Measurements from ENCODE around the gene SHLD3. TPM values are rescaled to one million over a fixed set of nuclear protein-coding genes. Genes with fewer than 3 reads are reported as not detected.
"Not testable (repeated sequence)": the region's sequence is repeated elsewhere in the genome, so short reads cannot be mapped to it uniquely, and the experiment has no call there.

Gene SHLD3
- total RNA-seq, 1 experiment from 2014 or later: 4.5 TPM

DNA sequence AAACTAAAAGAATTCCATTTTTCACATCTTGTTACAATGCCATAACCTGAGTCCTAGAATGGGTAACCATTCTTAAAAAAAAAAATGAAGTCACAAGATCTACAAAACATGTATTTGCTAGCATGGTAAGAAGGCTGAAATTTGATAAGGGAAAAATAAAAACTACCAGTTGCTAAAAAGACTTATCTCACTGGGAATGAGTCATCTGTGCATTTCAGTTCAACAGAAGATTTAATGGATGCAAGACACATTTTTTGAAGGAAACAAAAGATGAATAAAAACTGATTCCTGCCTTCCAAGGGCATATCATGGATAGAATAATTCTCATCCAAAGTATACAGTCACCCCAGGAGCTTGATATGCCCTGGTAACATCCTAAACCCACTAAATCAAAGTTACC lies 49.9 kb downstream of the SHLD3 start:
- Histone ChIP-seq H3K27me3 (replicated peaks; ENCODE audit: insufficient read depth, low read depth, low read length, poor library complexity) (no peaks in the 10 kb centered on the region), H3K36me3 (ENCODE audit: insufficient read depth, low read length, poor library complexity, severe bottlenecking) (peaks cover 7% of the 10 kb centered on the region), H3K9me3 (ENCODE audit: low read depth, low read length, poor library complexity, severe bottlenecking) (no peaks in the 10 kb centered on the region), H3K4me3 (ENCODE audit: low read depth, low read length, poor library complexity, severe bottlenecking) (no peak overlapping the region), H3K27ac (ENCODE audit: low read depth, low read length, poor library complexity, severe bottlenecking) (no peak overlapping the region), H3K4me1 (ENCODE audit: insufficient read depth, low read length, poor library complexity, severe bottlenecking) (no peaks in the 10 kb centered on the region)
- TF ChIP-seq EZH2 (IDR thresholded peaks at IDR 0.05; ENCODE audit: borderline replicate concordance, low read depth, low read length, poor library complexity, severe bottlenecking): no peak
- TF ChIP-seq, protein P1, sequence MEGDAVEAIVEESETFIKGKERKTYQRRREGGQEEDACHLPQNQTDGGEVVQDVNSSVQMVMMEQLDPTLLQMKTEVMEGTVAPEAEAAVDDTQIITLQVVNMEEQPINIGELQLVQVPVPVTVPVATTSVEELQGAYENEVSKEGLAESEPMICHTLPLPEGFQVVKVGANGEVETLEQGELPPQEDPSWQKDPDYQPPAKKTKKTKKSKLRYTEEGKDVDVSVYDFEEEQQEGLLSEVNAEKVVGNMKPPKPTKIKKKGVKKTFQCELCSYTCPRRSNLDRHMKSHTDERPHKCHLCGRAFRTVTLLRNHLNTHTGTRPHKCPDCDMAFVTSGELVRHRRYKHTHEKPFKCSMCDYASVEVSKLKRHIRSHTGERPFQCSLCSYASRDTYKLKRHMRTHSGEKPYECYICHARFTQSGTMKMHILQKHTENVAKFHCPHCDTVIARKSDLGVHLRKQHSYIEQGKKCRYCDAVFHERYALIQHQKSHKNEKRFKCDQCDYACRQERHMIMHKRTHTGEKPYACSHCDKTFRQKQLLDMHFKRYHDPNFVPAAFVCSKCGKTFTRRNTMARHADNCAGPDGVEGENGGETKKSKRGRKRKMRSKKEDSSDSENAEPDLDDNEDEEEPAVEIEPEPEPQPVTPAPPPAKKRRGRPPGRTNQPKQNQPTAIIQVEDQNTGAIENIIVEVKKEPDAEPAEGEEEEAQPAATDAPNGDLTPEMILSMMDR (conservative IDR thresholded peaks at IDR 0.05; ENCODE audit: low read depth, low read length): no peak
- CTCF ChIA-PET: no interaction called here
- no peak for DNase-seq (ENCODE audit: low spot score)
- intact Hi-C loops (cut with micrococcal nuclease; ENCODE audit: unreplicated experiment): no loop called here
- BruUV-seq (replicated peaks): no TSS peak
- POLR2A ChIA-PET (ENCODE audit: low non-redundant PET): interaction anchor here (0.6 kb wide), 1 partner anchor 13 kb away, joined by 4 read pairs; no protein-coding TSS in a partner anchor

DNA sequence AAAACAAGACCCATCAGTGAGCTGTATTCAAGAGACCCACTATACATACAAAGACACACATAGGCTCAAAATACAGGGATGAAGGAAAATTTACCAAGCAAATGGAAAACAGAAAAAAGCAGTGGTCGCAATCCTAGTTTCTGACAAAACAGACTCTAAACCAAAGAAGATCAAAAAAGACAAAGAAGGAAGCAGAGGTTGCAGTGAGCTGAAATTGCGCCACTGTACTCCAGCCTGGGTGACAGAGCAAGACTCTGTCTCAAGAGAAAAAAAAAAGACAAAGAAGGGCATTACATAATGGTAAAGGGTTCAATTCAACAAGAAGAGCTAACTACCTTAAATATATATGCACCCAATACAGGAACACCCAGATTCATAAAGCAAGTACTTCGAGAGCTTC lies 51.2 kb downstream of the SHLD3 start:
- CTCF ChIA-PET; H3K27ac ChIP-seq (ENCODE audit: low read depth, low read length, poor library complexity, severe bottlenecking); POLR2A ChIA-PET (ENCODE audit: low non-redundant PET); DNase-seq (ENCODE audit: low spot score); intact Hi-C loops (cut with micrococcal nuclease; ENCODE audit: unreplicated experiment); H3K36me3 ChIP-seq (ENCODE audit: insufficient read depth, low read length, poor library complexity, severe bottlenecking); H3K4me3 ChIP-seq (ENCODE audit: low read depth, low read length, poor library complexity, severe bottlenecking); H3K4me1 ChIP-seq (ENCODE audit: insufficient read depth, low read length, poor library complexity, severe bottlenecking); H3K27me3 ChIP-seq (replicated peaks; ENCODE audit: insufficient read depth, low read depth, low read length, poor library complexity); H3K9me3 ChIP-seq (ENCODE audit: low read depth, low read length, poor library complexity, severe bottlenecking); BruUV-seq (replicated peaks): not testable (repeated sequence)

Other genes with a start within 250 kb of the SHLD3 start
- 2.6 and 2.8 TPM in 2 replicates for gene ADAMTS6, start 143.1 kb upstream of the SHLD3 start, total RNA-seq (2021)
- gene CENPK, start 61.9 kb upstream of the SHLD3 start, total RNA-seq (2021): 57.4 and 58.6 TPM in 2 replicates
- gene PPWD1, start 61.7 kb upstream of the SHLD3 start, total RNA-seq (2021): 34.4 and 35.4 TPM in 2 replicates
- gene TRIM23, start 694 bp upstream of the SHLD3 start, total RNA-seq (2021): 12.9 and 15.6 TPM in 2 replicates
- 29.6 and 33.0 TPM in 2 replicates for gene TRAPPC13, start within 50 bp of the SHLD3 start, total RNA-seq (2021)
- gene SGTB, start 97.1 kb downstream of the SHLD3 start, total RNA-seq (2021): 19.1 and 19.8 TPM in 2 replicates
- gene NLN, start 97.2 kb downstream of the SHLD3 start, total RNA-seq (2021): 95.2 and 99.9 TPM in 2 replicates